Measurements from ENCODE around the gene RBM28. TPM values are rescaled to one million over a fixed set of nuclear protein-coding genes. Genes with fewer than 3 reads are reported as not detected.

Gene RBM28
- polyA plus RNA-seq, 1 donor (not counting 4 experiments of a cell fraction or from before 2014, with no cell fraction given) = 36.4 TPM

DNA sequence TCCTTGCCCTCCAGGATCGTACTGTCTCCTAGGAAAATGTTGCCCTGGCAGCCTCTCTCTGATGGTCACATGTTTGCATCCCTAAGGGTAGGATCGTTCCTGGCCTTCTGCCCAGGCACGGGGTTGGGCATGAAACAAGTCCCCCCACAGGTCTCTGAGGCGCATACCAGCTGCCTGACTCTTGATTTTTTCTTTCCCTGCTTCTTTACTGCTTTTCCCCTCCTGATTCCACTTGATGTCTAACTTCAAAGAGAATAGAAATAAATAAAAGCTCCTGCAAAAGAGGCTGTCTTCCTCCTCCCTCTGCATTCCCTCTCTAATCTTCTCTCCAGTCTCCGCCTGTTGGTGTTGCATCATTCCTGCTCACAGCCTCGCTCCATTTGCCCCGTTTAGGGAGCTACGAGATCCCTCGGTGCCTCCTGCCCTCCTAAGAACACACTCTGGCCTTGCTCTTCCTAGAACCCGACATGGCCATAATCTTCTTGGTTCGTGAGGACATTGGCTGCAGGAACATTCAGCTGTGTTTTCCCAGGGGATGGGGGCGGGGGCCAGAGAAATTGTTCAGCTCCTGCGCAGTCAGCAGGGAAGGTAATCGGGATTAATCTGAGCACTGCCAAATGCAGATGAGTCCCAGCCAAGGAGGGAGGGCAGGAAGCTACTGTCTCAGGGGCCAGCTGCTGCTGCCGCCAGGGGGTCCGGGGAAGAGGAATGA, 76.7 kb downstream of the RBM28 start:
- peak overlapping the region; percentile 67 for H3K27ac ChIP-seq (ENCODE audit: control insufficient read depth, insufficient read depth, low read length)
- no peaks in the 10 kb centered on the region for H3K27me3 ChIP-seq (ENCODE audit: control insufficient read depth, extremely low read depth, insufficient read depth, low read length)
- dilution Hi-C loops (cut with MboI; ENCODE audit: extremely low pct_ligation_motif_present, low sequenced_read_pairs) = no loop called here
- peak; percentile 63 for DNase-seq (ENCODE audit: low read depth, low spot score)
- no peaks in the 10 kb centered on the region for H3K9me1 ChIP-seq (ENCODE audit: control insufficient read depth, extremely low read depth, insufficient read depth, low read length)
- no peaks in the 10 kb centered on the region for H4K20me1 ChIP-seq (ENCODE audit: control insufficient read depth, extremely low read depth, insufficient read depth, low read length)
- TF ChIP-seq, protein P1, sequence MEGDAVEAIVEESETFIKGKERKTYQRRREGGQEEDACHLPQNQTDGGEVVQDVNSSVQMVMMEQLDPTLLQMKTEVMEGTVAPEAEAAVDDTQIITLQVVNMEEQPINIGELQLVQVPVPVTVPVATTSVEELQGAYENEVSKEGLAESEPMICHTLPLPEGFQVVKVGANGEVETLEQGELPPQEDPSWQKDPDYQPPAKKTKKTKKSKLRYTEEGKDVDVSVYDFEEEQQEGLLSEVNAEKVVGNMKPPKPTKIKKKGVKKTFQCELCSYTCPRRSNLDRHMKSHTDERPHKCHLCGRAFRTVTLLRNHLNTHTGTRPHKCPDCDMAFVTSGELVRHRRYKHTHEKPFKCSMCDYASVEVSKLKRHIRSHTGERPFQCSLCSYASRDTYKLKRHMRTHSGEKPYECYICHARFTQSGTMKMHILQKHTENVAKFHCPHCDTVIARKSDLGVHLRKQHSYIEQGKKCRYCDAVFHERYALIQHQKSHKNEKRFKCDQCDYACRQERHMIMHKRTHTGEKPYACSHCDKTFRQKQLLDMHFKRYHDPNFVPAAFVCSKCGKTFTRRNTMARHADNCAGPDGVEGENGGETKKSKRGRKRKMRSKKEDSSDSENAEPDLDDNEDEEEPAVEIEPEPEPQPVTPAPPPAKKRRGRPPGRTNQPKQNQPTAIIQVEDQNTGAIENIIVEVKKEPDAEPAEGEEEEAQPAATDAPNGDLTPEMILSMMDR (optimal IDR thresholded peaks at IDR 0.05 in 1 of 3, IDR thresholded peaks at IDR 0.05 in 1 of 3, conservative IDR thresholded peaks at IDR 0.05 in 1 of 3; ENCODE audit: extremely low read depth in 1 of 3, insufficient read depth in 2 of 3, low read length in 3 of 3) = peak in 1 of 3 experiments; percentile 14
- no peak for TF ChIP-seq EZH2 (IDR thresholded peaks at IDR 0.05; ENCODE audit: low read length)
- H3K4me2 ChIP-seq (ENCODE audit: control insufficient read depth, extremely low read depth, insufficient read depth, low read depth, low read length) = peak overlapping the region; percentile 82
- H3K9ac ChIP-seq (ENCODE audit: control insufficient read depth, extremely low read depth, insufficient read depth, low read length) = peak overlapping the region; percentile 67
- H3K4me1 ChIP-seq (ENCODE audit: control insufficient read depth, extremely low read depth, insufficient read depth, low read length) = peaks cover 31% of the 10 kb centered on the region
- peak; percentile 96 for FAIRE-seq
- peak overlapping the region; percentile 88 for H2AFZ ChIP-seq (ENCODE audit: control insufficient read depth, low read length)
- H3K79me2 ChIP-seq (ENCODE audit: control insufficient read depth, insufficient read depth, low read length) = no peaks in the 10 kb centered on the region
- H3K9me3 ChIP-seq (ENCODE audit: control insufficient read depth, low read depth, low read length) = no peaks in the 10 kb centered on the region
- no peaks in the 10 kb centered on the region for H3K36me3 ChIP-seq (ENCODE audit: control insufficient read depth in 2 of 2, extremely low read depth in 1 of 2, insufficient read depth in 2 of 2, low read length in 2 of 2)
- peak overlapping the region in 2 of 3 experiments; percentile 36 to 50 for H3K4me3 ChIP-seq (ENCODE audit: control insufficient read depth in 2 of 3, extremely low read depth in 1 of 3, insufficient read depth in 2 of 3, low read depth in 1 of 3, low read length in 3 of 3)

DNA sequence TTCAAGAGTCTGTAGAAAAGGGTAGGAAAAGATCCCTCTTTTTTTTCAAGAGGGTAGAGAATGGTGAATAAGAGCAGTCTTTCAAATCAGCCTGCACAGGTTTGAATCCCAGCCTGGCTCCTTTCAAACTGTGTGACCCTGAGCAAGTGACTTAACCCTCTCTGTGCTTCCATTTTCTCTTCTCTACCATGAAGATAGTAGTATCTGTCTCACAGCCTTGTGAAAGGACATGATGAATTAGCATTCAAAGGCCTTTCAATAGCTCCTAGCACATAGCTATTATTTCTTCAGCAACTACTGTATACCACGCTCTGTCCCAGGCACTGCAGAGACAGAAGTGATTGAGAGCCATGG, 77.2 kb downstream of the RBM28 start:
- TF ChIP-seq, protein P1 (optimal IDR thresholded peaks at IDR 0.05 in 1 of 3, IDR thresholded peaks at IDR 0.05 in 1 of 3, conservative IDR thresholded peaks at IDR 0.05 in 1 of 3; ENCODE audit: extremely low read depth in 1 of 3, insufficient read depth in 2 of 3, low read length in 3 of 3) = no peak
- Histone ChIP-seq H4K20me1 (ENCODE audit: control insufficient read depth, extremely low read depth, insufficient read depth, low read length) (no peaks in the 10 kb centered on the region), H3K27ac (ENCODE audit: control insufficient read depth, insufficient read depth, low read length) (peak overlapping the region; percentile 67), H2AFZ (ENCODE audit: control insufficient read depth, low read length) (peak overlapping the region; percentile 88), H3K79me2 (ENCODE audit: control insufficient read depth, insufficient read depth, low read length) (no peaks in the 10 kb centered on the region), H3K9ac (ENCODE audit: control insufficient read depth, extremely low read depth, insufficient read depth, low read length) (no peak overlapping the region), H3K9me1 (ENCODE audit: control insufficient read depth, extremely low read depth, insufficient read depth, low read length) (no peaks in the 10 kb centered on the region), H3K4me3 (ENCODE audit: control insufficient read depth in 2 of 3, extremely low read depth in 1 of 3, insufficient read depth in 2 of 3, low read depth in 1 of 3, low read length in 3 of 3) (no peak overlapping the region), H3K36me3 (ENCODE audit: control insufficient read depth in 2 of 2, extremely low read depth in 1 of 2, insufficient read depth in 2 of 2, low read length in 2 of 2) (no peaks in the 10 kb centered on the region), H3K4me2 (ENCODE audit: control insufficient read depth, extremely low read depth, insufficient read depth, low read depth, low read length) (peak overlapping the region; percentile 82), H3K4me1 (ENCODE audit: control insufficient read depth, extremely low read depth, insufficient read depth, low read length) (peaks cover 26% of the 10 kb centered on the region), H3K9me3 (ENCODE audit: control insufficient read depth, low read depth, low read length) (no peaks in the 10 kb centered on the region), H3K27me3 (ENCODE audit: control insufficient read depth, extremely low read depth, insufficient read depth, low read length) (no peaks in the 10 kb centered on the region)
- dilution Hi-C loops (cut with MboI; ENCODE audit: extremely low pct_ligation_motif_present, low sequenced_read_pairs) = no loop called here
- no peak for FAIRE-seq
- no peak for DNase-seq (ENCODE audit: low read depth, low spot score)

Data from keratinocyte (primary cell).